AG04449 (cell line): ENCODE data around the gene MAST4.

Experiments used
- CTCF ChIA-PET: fragments of 350-600 bp; formaldehyde crosslinking; extraction: SDS; loops from one replicate; lab custom pipeline; 2021; ENCODE audit warnings: antibody characterized with exemption; lab: Yijun Ruan, JAX
- POLR2A ChIA-PET: fragments of 400-600, 350-600 bp; formaldehyde crosslinking; extraction: SDS; loops from one replicate; lab custom pipeline; 2020; ENCODE audit warnings: antibody characterized with exemption, inconsistent platforms; lab: Yijun Ruan, JAX
- DNase-seq: peaks from one replicate; pipeline ENCODE4 v3.0.0-alpha.2; 2010; ENCODE audit warnings: low read depth, low spot score
- H3K4me3 ChIP-seq: 2 replicates; pipeline ENCODE4 v1.5.1; 2011; ENCODE audit warnings: low read depth, mild to moderate bottlenecking, control low read depth, low read length
- CTCF ChIP-seq: IDR thresholded peaks from one replicate; pipeline ENCODE4 v1.5.1; 2011; ENCODE audit warnings: mild to moderate bottlenecking, moderate library complexity, low read length, control low read depth, inconsistent platforms; ENCODE audit not compliant: insufficient read depth; ENCODE audit errors: missing control alignments

MAST4 gene

GRCh38 chr5:67082941-67083340 is 486.7 kb downstream of the MAST4 start:
- no peak overlapping the region for H3K4me3 ChIP-seq
- TF ChIP-seq CTCF, result no peak
- ChIA-PET CTCF (no interaction called here), POLR2A (no interaction called here)
- no peak for DNase-seq

DNA sequence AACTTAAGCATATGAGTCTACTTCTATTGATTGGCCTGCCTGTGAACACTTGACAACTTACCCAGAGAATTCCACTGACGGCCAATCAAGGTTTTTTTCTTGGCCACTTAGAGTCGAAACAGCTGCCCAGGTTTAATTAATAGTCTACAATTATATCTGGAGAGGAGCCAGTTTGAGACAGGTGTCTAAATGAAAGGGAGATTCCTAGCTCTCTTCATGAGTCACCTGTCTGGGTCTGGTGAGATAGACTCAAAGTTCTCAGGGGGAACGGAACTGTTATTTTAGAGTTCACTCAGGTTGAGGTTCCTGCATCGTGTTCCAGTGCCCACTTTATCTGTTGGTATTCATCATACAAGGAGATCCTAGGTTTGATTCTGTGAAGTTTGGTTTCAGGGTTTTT is 489.4 kb downstream of the MAST4 start:
- no peak for TF ChIP-seq CTCF
- POLR2A ChIA-PET, result no interaction called here

GRCh38 chr5:67089200-67089725 is 493.1 kb downstream of the MAST4 start:
- ChIA-PET CTCF (interaction anchor here (0.6 kb wide), 1 partner anchor 8 kb away, joined by 3 read pairs; no protein-coding TSS in a partner anchor), POLR2A (no interaction called here)
- no peak overlapping the region for H3K4me3 ChIP-seq
- DNase-seq, result no peak
- TF ChIP-seq CTCF, result no peak

More for the DNA sequence above, 489.4 kb downstream of the MAST4 start:
- H3K4me3 ChIP-seq, result no peak overlapping the region
- CTCF ChIA-PET, result no interaction called here
- no peak for DNase-seq

- no peak for TF ChIP-seq CTCF
- no peak overlapping the region for H3K4me3 ChIP-seq
- CTCF ChIA-PET, result interaction anchor here (1.2 kb wide), 1 partner anchor 10 kb away, joined by 3 read pairs; no protein-coding TSS in a partner anchor
- DNase-seq, result no peak
- POLR2A ChIA-PET, result no interaction called here
Observed at GRCh38 chr5:67090040-67090439, 493.8 kb downstream of the MAST4 start.

DNA sequence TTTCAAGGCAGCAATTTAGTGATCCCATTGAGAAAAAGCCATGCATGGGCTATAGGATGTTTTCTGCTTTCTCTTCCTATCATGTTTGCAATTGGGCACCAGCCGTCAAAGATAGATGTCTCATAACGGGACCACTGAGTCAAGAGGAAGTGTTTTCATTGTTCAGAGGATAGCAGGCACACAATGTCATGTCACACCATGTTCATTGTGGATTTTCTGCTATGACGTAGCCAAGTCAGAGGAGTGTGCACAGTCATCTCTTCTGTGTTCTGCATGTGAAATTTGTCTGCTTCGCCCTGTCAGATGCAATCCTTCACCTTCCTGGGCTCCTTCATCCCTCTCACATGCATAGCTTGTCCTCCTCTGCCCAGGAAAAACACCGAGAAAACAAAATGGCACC is 494.4 kb downstream of the MAST4 start:
- DNase-seq, result no peak
- H3K4me3 ChIP-seq, result no peak overlapping the region
- TF ChIP-seq CTCF, result no peak
- ChIA-PET POLR2A (no interaction called here), CTCF (interaction anchor here (1.2 kb wide), 1 partner anchor 11 kb away, joined by 3 read pairs; no protein-coding TSS in a partner anchor)

GRCh38 chr5:67092535-67092934 is 496.3 kb downstream of the MAST4 start:
- CTCF ChIA-PET, result no interaction called here
- POLR2A ChIA-PET, result no interaction called here
- H3K4me3 ChIP-seq, result no peak overlapping the region
- TF ChIP-seq CTCF, result no peak
- no peak for DNase-seq
